CD4-positive, alpha-beta T cell treated with Interleukin-15 for 4 hours (primary cell): ENCODE data around the gene SUPT3H.
A peak's percentile ranks its signal among the peaks of the same experiment; 100 is the strongest.
"Not testable (repeated sequence)": the region's sequence is repeated elsewhere in the genome, so short reads cannot be mapped to it uniquely, and the experiment has no call there.

Source experiments
- DNase-seq: peaks from one replicate; pipeline ENCODE4 v3.0.0-alpha.2; 2020; ENCODE audit warnings: low spot score

SUPT3H gene

DNA sequence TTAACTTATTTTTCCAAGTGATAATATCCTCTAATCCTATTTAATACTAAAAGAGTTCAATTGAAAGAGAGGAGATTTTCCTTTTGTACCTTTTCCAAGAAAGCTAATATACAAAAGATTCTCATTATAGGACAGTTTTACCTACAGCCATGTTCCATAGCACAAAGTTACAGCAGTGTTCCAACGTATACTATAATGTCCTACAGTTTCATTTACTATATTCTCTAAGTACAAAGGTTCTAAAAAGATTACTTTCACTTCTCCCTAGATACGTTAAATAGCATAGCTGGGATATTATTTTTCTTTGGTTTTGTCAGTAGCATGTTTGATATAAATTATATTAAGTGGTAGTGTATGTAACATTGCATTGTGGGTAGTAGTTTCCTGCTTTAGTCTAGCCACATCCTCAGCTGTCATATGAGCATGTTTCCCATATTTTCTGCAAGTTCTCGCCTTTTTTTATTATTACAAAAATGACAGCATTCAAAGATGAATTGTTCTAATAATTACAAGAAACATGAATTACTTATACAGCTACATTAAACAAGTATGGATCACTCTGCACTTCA lies 54.0 kb downstream of the SUPT3H start:
- no peak for DNase-seq

GRCh38 chr6:45320349-45320748 lies 57.4 kb downstream of the SUPT3H start:
- no peak for DNase-seq

DNA sequence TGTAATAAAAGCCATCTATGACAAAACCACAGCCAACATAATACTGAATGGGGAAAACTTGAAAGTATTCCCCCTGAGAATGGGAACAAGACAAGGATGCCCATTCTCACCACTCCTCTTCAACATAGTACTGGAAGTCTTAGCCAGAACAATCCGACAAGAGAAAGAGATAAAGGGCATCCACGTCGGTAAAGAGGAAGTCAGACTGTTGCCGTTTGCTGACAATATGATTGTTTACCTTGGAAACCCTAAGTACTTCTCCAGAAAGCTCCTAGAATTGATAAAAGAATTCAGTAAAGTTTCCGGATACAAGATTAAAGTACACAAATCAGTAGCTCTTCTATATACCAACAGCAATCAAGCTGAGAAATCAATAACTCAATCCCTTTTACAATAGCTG lies 63.6 kb downstream of the SUPT3H start:
- DNase-seq: no peak

- DNase-seq: peak; percentile 35
Measured at GRCh38 chr6:45310118-45310788, 67.5 kb downstream of the SUPT3H start.

GRCh38 chr6:45305546-45305945 lies 72.2 kb downstream of the SUPT3H start:
- DNase-seq: no peak

- DNase-seq: no peak
Measured at GRCh38 chr6:45302832-45303231, 74.9 kb downstream of the SUPT3H start.

GRCh38 chr6:45301348-45302142 lies 76.2 kb downstream of the SUPT3H start:
- DNase-seq: no peak

- DNase-seq: no peak
Measured at GRCh38 chr6:45300736-45301135, 77.0 kb downstream of the SUPT3H start.

- no peak for DNase-seq
Measured at GRCh38 chr6:45299096-45299581, 78.6 kb downstream of the SUPT3H start.

- no peak for DNase-seq
Measured at GRCh38 chr6:45297320-45297719, 80.4 kb downstream of the SUPT3H start.

DNA sequence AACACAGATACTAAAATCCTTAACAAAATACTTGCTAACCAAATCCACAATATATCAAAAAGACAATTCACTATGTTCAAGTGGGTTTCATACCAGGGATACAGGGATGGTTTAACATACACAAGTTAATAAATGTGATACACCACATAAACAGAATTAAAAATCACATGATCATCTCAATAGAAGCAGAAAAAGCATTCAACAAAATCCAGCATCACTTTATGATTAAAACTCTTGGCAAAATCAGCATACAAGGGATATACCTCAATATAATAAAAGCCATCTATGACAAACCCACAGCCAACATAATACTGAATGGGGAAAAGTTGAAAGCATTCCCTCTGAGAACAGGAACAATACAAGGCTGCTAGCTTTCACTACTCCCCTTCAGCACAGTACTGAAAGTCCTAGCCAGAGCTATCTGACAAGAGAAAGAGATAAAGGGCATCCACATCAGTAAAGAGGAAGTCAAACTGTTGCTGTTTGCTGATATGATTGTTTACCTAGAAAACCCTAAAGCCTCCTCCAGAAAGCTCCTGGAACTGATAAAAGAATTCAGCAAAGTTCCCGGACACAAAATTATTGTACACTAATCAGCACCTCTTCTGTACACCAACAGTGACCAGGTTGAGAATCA lies 83.6 kb downstream of the SUPT3H start:
- DNase-seq: not testable (repeated sequence)

DNA sequence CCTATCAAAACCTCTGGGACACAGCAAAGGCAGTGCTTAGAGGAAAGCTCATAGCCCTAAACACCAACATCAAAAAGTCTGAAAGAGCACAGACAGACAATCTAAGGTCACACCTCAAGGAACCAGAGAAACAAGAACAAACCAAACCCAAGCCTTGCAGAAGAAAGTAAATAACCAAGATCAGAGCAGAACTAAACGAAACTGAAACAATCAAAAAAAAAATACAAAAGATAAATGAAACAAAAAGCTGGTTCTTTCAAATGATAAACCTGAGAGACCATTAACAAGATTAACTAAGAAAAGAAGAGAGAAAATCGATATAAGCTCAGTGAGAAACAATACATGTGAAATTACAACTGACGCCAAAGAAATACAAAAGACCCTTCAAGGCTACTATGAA lies 84.4 kb downstream of the SUPT3H start:
- peak; percentile 7 for DNase-seq

GRCh38 chr6:45289751-45290514 lies 87.8 kb downstream of the SUPT3H start:
- no peak for DNase-seq

- not testable (repeated sequence) for DNase-seq
Measured at GRCh38 chr6:45286707-45287106, 91.0 kb downstream of the SUPT3H start.

GRCh38 chr6:45278367-45278766 lies 99.4 kb downstream of the SUPT3H start:
- DNase-seq: no peak

DNA sequence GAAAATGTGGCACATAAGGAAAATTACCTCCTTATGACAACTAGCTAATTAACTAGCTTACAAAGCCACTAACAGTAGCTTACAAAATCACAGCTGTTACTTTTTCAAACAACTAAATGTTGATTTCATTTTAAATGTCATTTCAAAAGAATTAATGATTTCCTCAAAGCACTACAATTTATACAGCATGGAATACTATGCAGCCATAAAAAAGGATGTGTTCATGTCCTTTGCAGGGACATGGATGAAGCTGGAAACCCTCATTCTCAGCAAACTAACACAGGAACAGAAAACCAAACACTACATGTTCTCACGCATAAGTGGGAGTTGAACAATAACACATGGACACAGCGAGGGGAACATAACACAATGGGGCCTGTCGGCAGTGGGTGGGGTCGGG lies 100.0 kb downstream of the SUPT3H start:
- not testable (repeated sequence) for DNase-seq

DNA sequence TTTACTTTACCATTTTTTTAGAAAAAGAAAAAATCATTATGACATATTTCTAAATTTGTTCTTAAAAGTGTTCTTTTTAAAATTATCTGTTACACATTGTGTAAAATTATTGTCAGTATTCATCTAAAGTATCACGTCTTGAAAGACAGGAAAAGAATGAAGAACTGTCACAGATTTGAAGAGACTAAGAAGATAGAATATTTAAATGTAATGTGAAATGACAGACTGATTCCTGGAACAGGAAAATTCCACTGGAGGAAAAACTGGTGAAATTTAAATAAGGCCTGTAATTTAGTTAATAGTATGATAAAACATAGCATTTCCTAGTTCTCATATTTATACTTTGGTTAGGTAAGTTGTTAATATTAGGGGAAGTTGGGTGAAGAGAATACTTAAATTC lies 102.4 kb downstream of the SUPT3H start:
- DNase-seq: no peak

- no peak for DNase-seq
Measured at GRCh38 chr6:45272626-45273025, 105.1 kb downstream of the SUPT3H start.

GRCh38 chr6:45265246-45265645 lies 112.5 kb downstream of the SUPT3H start:
- no peak for DNase-seq

DNA sequence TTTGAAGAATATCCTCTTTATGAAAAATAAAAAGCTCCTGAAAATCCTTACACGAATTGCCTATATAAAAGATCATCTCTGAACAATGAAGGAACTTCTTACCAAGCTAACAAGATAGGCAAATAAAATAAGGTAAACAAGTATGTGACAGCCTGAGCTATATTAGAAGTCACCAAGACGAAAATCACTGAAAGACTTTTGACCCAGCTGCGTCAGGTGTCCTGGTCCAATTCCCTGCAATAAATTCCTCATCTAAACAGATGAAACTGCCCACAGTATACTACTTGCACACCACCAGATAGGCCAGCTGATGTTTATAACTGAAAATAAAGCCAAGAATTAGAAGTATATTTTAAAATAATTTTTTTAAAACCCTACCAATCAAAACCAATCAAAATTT lies 117.0 kb downstream of the SUPT3H start:
- DNase-seq: no peak
